Measurements from ENCODE around the gene ERP27. TPM values are rescaled to one million over a fixed set of nuclear protein-coding genes. Genes with fewer than 3 reads are reported as not detected.

ERP27 gene
- total and polyA plus RNA-seq, 2 of the 8 experiments (the other 6 are each of a cell fraction or from before 2014, with no cell fraction given): not detected

- Histone ChIP-seq H4K8ac (ENCODE audit: extremely low read depth, insufficient read depth, low read length) (no peak overlapping the region), H2BK5ac (ENCODE audit: low read depth, low read length) (no peak overlapping the region), H3K23ac (ENCODE audit: insufficient read length) (no peak overlapping the region), H2AFZ (ENCODE audit: low read length) (no peak overlapping the region), H3K14ac (ENCODE audit: insufficient read length) (no peak overlapping the region), H3K79me1 (ENCODE audit: low read depth, low read length) (no peaks in the 10 kb centered on the region), H3K79me2 (ENCODE audit: control insufficient read depth in 1 of 2, insufficient read depth in 2 of 2, low read length in 2 of 2) (no peaks in the 10 kb centered on the region), H3K4me3 (ENCODE audit: extremely low read depth in 1 of 4, insufficient read depth in 2 of 4, low read depth in 3 of 4, low read length in 4 of 4) (no peak overlapping the region), H2BK15ac (ENCODE audit: low read length) (no peak overlapping the region), H3K4me2 (ENCODE audit: insufficient read depth in 1 of 2, low read depth in 2 of 2, low read length in 2 of 2) (no peak overlapping the region), H4K91ac (replicated peaks; ENCODE audit: insufficient read length, low read length) (no peak overlapping the region), H3K9ac (replicated peaks in 1 of 4; ENCODE audit: extremely low read depth in 1 of 4, low read depth in 3 of 4, low read length in 3 of 4) (no peak overlapping the region), H3K56ac (replicated peaks; ENCODE audit: insufficient read length, low read depth, low read length) (no peak overlapping the region), H3K27ac (ENCODE audit: low read depth, low read length) (no peak overlapping the region), H2BK12ac (ENCODE audit: low read depth, low read length) (no peak overlapping the region), H4K20me1 (replicated peaks in 1 of 2; ENCODE audit: control insufficient read depth in 1 of 2, insufficient read depth in 2 of 2, low read length in 2 of 2) (no peaks in the 10 kb centered on the region), H2BK120ac (replicated peaks; ENCODE audit: low read depth, low read length) (no peak overlapping the region), H3K9me3 (ENCODE audit: insufficient read depth in 2 of 2, low read depth in 1 of 2, low read length in 1 of 2) (no peaks in the 10 kb centered on the region), H2AK5ac (ENCODE audit: low read depth, low read length) (no peak overlapping the region), H4K5ac (ENCODE audit: insufficient read length, low read depth, low read length) (no peak overlapping the region), H3K36me3 (ENCODE audit: control insufficient read depth in 2 of 4, insufficient read depth in 4 of 4, low read length in 3 of 4) (no peaks in the 10 kb centered on the region), H2BK20ac (ENCODE audit: low read length) (no peak overlapping the region), H3K4ac (replicated peaks; ENCODE audit: insufficient read length, low read depth, low read length) (no peak overlapping the region), H3K18ac (ENCODE audit: extremely low read depth, low read length) (no peak overlapping the region), H3K27me3 (replicated peaks in 1 of 4; ENCODE audit: control insufficient read depth in 3 of 4, extremely low read depth in 1 of 4, insufficient read depth in 3 of 4, low read length in 3 of 4) (no peaks in the 10 kb centered on the region), H3K23me2 (ENCODE audit: low read depth, low read length) (no peaks in the 10 kb centered on the region), H3K4me1 (replicated peaks in 1 of 4; ENCODE audit: control insufficient read depth in 3 of 4, insufficient read depth in 4 of 4, low read length in 3 of 4) (no peaks in the 10 kb centered on the region)
- ChIA-PET CTCF (ENCODE audit: partially characterized antibody) (no interaction called here), POLR2A (ENCODE audit: partially characterized antibody) (no interaction called here)
- FAIRE-seq: no peak
- no peak for DNase-seq (ENCODE audit: low read depth in 1 of 2, low spot score in 2 of 2)
- TF ChIP-seq SP2 (IDR thresholded peaks at IDR 0.05; ENCODE audit: low read length) (no peak), TAF1 (IDR thresholded peaks at IDR 0.05; ENCODE audit: low read depth, low read length) (no peak), RAD21 (IDR thresholded peaks at IDR 0.05 in 1 of 2, conservative IDR thresholded peaks at IDR 0.05 in 1 of 2; ENCODE audit: low read depth in 2 of 2, low read length in 2 of 2) (no peak), EGR1 (IDR thresholded peaks at IDR 0.05; ENCODE audit: borderline replicate concordance, low read depth, low read length) (no peak), EP300 (IDR thresholded peaks at IDR 0.05; ENCODE audit: borderline replicate concordance in 1 of 2, low read depth in 2 of 2, low read length in 2 of 2) (no peak), CHD2 (IDR thresholded peaks at IDR 0.05; ENCODE audit: low read length) (no peak), YY1 (IDR thresholded peaks at IDR 0.05; ENCODE audit: low read depth, low read length) (no peak), SAP30 (IDR thresholded peaks at IDR 0.05; ENCODE audit: insufficient read depth, insufficient replicate concordance, low read length) (no peak), FOSL1 (IDR thresholded peaks at IDR 0.05; ENCODE audit: insufficient read depth, low read depth, low read length) (no peak), SP1 (IDR thresholded peaks at IDR 0.05; ENCODE audit: low read depth, low read length) (no peak), NRF1 (IDR thresholded peaks at IDR 0.05; ENCODE audit: low read depth, low read length) (no peak), MAX (IDR thresholded peaks at IDR 0.05) (no peak), SIX5 (IDR thresholded peaks at IDR 0.05; ENCODE audit: low read depth, low read length) (no peak), ZNF274 (IDR thresholded peaks at IDR 0.05; ENCODE audit: borderline replicate concordance, extremely low read depth, low read length) (no peak), SUZ12 (IDR thresholded peaks at IDR 0.05; ENCODE audit: low read length) (no peak), SP4 (IDR thresholded peaks at IDR 0.05; ENCODE audit: low read length) (no peak), KDM1A (IDR thresholded peaks at IDR 0.05; ENCODE audit: borderline replicate concordance, low read length) (no peak)
These were observed 41.1 kb upstream of the ERP27 start for GRCh38 chr12:14979468-14979867.

All from H1 (cell line).